ENCODE results near the gene NAPSA.

GRCh38 chr19:50401605-50402450 is 36.4 kb upstream of the NAPSA start:
- no peak for TF ChIP-seq POLR2AphosphoS5 (IDR thresholded peaks at IDR 0.05)
- no peak for TF ChIP-seq POLR2A (IDR thresholded peaks at IDR 0.05)
- TF ChIP-seq CTCF (IDR thresholded peaks at IDR 0.05) = no peak
- no peak for TF ChIP-seq EP300 (IDR thresholded peaks at IDR 0.05)

All from suprapubic skin (tissue), 4 donors.